Fibroblast of peridontal ligament (primary cell): Measurements from ENCODE around the gene KLK5.
"Not testable (repeated sequence)": the region's sequence is repeated elsewhere in the genome, so short reads cannot be mapped to it uniquely, and the experiment has no call there.

Experiments
- DNase-seq: peaks from one replicate; pipeline ENCODE4 v3.0.0-alpha.2; 2010; ENCODE audit errors: extremely low read depth

KLK5 gene

DNA sequence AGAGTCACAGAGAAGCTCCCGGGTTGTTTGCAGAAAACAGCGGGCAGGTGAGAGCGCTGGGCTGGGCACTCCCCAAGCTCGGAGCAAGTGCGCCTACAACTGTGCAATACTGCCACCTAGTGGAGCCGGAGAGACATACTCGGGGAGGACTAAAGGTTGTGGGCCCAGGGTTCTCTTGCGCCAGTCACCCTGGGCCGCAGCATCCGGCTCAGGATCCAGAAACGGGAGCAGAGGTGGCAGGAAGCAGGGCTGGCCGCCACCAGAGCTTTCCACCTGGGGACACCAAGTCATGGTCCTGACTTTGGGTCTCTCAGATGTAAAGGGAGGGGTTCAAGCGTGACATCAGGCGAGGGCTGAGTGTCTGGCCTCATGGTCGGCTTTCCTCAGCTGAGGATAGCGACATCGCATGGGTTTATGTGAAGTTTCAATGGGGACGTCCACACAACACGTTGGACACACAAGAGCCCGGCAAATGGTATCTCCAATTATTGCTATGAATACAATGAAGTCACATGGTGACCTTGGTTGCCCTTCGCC lies 30.5 kb downstream of the KLK5 start:
- DNase-seq, result peak; percentile 68

DNA sequence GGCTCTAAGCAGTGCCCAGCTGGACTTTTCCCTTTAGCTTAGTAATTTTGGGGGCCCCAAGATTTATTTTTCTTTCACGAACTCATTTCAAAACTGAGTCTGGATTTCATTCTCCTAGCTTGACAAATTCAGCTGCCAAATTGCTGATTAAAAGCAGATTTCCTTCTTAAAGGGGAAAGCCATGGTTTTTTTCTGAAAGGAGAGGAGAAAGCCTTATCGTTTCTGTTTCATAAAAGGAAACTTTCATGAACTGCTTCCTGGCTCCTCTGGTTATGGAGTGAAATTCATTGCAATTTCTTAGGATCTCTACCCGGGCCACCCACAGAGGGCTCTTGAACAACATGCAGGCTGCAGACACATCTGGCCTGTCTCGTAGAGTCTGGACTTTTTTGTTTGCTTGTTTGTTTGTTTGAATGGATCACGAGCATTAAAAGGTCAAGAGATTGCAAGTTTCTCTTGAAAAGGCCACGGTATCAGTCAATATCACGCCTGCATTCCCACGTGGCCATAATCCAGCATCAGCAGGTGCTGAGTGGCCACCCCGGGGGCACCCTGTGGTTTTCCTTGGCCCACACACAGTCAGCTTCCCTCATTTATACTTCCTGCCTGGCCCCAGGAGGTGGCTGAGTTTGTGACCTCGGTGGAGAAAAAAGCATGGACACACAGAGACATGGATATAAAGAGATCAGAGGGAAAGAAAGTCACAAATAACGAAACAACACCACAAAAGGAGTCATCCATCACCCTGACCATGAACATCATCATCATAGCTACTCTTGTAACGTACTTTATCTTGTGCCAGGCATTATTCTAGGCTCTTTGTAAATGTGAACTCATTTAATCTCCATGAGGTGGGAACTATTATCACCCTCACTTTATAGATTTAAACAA lies 31.2 kb downstream of the KLK5 start:
- peak; percentile 70 for DNase-seq

- DNase-seq, result no peak
These were observed 36.8 kb downstream of the KLK5 start for GRCh38 chr19:50916069-50916468.

DNA sequence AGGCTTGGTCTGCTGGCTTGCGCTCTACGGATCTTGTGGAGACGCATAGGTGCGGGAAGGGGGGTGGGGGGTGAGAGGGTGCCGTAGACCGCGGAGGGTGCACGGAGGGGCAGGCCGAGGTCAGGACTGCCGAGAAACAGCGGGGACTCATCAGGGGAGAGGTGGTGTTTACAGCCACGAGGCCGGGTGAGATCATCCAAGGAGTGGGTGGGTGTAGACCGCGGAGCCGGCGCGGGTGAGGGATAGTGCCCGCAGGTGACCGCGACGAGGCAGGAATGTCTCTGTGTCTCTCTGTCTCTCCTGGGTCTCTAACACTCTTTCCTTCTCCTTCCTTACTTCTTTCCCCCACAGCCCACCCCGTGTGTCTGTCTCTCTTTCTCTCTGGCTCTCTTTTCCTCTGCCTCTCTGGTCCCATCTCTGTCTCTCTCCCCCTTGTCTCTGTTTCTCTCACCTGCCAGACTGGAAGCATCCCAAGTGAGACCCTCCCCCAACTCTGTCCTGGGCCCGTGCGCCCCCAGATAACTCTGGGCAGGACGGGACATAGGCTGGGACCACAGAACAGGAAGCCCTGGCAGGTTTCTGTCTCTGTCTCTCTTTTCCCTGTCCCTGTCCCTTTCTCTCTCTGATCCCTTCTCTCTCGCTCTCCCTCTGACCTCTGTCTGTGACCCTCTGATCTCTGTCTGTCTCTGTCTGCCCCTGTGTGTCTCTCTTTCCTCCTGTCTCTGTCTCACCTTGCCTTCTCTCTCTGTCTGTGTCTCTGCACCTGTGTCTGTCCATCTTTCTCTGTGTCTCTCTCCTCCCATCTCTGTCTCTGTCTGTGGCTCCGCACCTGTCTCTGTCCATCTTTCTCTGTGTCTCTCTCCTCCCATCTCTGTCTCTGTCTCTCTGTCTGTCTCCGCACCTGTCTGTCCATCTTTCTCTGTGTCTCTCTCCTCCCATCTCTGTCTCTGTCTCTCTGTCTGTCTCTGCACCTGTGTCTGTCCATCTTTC lies 39.8 kb downstream of the KLK5 start:
- DNase-seq, result no peak

- no peak for DNase-seq
These were observed 40.7 kb downstream of the KLK5 start for GRCh38 chr19:50912102-50912599.

GRCh38 chr19:50911206-50912101 lies 41.4 kb downstream of the KLK5 start, which contains the start of gene KLK4:
TSS of gene KLK4 (minus strand) at chr19:50911395. CDS start at chr19:50910738, 657 bp downstream.
- no peak for DNase-seq

- no peak for DNase-seq
These were observed 42.1 kb downstream of the KLK5 start for GRCh38 chr19:50910722-50911121.

DNA sequence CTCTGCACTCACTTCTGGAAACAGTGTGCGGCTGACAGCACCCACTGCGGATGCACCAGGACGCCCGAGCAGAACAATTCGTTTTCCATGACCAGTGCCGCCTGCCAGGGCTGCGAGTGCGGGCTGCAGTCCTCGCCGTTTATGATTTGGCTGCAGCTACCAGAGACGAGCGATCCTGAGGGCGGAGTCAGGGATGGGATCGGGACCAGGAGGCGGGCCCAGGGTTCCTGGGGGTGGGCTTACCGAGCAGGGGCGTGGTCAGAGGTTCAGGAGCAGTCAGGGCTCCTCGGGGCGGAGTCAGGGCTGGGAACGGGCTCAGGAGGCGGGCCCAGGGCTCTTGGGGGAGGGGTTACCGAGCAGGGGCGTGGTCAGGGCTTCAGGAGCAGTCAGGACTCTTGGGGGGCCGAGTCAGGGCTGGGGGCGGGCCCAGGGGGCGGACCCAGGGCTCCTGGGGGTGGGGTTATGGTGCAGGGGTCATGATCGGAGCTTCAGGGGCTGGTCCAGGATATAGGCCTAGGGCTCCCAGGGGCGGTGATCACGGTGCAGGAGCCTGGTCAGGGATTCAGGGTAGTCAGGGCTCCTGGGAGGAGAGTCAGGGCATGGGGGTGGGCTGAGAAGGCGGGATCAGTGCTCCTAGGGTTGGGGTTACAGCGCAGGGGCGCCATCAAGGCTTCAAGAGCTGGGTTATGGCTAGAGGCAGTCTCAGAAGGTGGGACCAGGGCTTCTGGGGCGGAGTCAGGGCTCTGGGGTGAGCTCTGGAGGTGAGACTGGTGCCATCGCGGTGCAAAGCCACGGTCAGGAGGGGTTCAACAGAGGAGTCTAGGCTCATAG lies 43.4 kb downstream of the KLK5 start:
- DNase-seq, result no peak

GRCh38 chr19:50908336-50908735 lies 44.5 kb downstream of the KLK5 start:
- DNase-seq, result no peak

DNA sequence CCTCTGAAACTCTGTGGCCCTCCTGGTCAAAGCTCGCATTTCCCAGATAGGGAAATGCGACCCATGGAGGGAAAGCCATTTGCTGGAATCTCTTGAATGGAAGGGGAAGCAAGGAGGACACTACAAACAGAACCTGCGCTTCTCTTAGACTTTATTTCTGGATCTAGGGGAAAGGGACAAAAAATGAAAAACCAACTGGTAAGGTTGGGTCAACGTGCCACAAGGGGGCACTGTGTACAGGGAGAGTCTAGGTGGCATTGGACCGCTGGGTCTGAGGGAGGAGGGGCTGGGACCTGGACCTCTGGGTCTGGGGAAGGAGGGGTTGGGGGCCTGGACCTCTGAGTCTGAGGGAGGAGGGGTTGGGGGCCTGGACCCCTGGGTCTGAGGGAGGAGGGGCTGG lies 46.6 kb downstream of the KLK5 start:
- no peak for DNase-seq

GRCh38 chr19:50902640-50903039 lies 50.2 kb downstream of the KLK5 start:
- DNase-seq, result no peak

DNA sequence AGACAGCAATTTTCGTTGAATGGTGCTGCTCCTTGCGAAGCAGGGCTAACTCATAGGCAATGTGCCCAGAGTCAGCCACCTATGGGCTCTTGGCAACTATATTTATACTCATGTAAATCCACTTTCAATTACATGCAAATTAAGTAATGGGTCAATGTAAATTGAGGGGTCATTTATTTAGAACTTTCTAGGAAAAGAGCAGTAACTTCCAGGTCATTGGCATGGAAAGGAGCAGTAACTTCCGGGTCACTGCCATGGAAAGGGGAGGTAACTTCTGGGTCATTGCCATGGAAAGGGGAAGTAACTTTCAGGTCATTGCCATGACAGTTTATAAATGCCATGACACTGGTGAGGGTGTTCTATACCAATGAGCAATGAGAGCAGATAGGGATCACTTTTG lies 53.3 kb downstream of the KLK5 start:
- no peak for DNase-seq

GRCh38 chr19:50898018-50898417 lies 54.8 kb downstream of the KLK5 start:
- DNase-seq, result no peak

GRCh38 chr19:50897612-50898011 lies 55.2 kb downstream of the KLK5 start:
- no peak for DNase-seq

GRCh38 chr19:50897191-50897607 lies 55.6 kb downstream of the KLK5 start:
- DNase-seq, result no peak

DNA sequence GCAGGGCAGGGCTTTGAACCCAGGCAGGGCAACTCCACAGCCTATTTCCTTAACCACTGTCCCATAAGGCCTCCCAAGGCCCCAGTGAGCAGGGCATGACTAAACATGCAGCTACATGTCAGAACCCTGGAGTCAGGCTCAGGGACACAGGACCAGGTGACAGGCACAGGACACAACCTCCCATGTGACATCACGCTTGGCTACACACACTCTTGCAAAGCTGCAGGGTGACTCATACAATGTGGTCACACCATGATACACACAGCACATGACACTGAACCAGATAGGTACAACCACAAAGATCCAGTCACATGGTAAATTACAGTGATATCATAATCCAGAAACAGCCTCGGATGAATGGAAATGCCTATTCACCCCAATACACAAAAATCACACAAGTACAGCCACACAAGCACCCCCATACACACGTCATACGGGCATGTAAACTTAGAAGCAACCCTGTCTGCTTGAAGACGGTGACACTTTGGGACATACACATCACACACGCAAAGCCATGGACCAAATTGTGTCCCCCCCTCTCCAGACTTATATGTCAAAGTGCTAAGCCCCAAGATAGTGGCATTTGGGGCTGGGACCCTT lies 56.1 kb downstream of the KLK5 start:
- no peak for DNase-seq

- DNase-seq, result not testable (repeated sequence)
These were observed 56.7 kb downstream of the KLK5 start for GRCh38 chr19:50896089-50896590.

GRCh38 chr19:50894478-50895356 lies 58.1 kb downstream of the KLK5 start:
- DNase-seq, result no peak
